GF-D8 (cell line): ENCODE data around the gene MOB3B.

ENCODE experiments used
- DNase-seq: peaks from one replicate; lab custom pipeline; 2025; lab: John Stamatoyannopoulos, UW

MOB3B gene

DNA sequence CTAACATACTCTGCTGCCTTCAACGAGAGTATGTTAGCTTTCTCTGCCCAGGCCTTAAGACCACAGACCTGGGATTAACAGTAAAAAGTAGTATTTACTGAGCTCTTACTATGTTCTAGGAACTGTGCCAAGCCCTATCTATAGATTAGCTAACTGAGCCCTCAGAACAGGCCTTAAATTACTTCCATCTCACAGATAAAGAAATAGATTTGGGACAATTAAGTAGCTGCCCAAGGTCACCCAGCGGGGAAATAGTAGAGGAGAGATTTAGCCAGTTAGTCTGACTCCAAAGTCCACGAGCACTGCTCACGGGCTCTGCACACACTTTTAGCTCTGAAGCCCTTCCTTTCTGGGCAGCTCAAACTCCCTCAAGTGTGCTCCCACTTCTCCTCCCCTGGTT, 168.1 kb downstream of the MOB3B start:
- DNase-seq = no peak

DNA sequence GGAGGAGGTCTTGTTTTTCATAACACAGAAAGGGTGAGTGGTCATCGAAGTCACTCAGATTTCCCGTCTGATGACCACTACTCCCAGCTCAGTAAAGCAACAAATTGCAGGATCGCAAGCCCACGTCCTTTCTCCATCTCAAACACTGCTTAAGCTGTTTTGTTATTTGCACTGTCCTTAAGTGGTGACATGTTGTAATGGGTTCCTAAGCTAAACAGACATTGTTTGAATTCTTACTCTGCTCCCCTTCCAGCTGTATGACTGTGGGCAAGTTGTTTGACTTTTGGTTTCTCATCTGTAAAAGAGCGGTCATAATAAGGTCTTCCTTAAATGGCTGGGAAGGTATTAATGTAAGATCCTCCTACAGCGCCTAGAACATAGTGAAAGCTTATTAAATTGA, 169.9 kb downstream of the MOB3B start:
- no peak for DNase-seq

DNA sequence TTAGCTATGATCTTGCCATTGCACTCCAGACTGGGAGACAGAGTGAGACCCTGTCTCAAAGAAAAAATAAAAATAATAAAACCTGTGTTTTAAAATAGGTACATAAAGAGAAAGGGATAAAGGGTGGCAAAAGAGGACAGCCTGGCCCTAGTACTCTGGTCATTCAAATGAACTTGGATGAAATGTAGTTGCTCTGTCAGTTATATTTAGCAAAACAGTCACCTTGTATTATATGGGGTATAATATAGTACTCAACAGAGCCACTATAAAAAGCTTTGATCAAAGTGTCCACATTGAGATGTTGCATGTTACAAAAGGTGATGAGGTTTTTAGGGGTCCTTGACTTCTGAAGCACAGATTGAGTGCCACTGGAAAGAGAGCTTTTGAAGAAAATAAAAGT, 171.6 kb downstream of the MOB3B start:
- no peak for DNase-seq

DNA sequence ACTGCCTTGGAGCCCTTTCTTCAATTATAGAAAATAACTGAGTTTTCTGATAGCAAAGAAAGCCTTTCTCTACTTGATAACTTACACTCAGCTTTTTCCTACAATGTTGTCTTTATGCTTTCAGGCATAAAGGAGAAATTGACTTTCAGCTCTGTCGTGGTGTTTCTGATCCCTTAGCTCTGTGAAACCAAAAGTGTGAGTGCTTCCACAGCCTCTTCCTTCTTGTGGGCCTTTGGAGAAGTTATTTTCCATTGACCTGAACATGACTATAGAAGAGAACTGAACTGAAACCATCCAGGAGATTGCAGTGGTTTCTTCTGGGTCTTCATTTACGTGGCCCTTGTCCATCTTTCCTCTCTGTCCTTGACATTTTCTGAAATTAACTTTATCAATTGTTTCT, 173.2 kb downstream of the MOB3B start:
- no peak for DNase-seq

DNA sequence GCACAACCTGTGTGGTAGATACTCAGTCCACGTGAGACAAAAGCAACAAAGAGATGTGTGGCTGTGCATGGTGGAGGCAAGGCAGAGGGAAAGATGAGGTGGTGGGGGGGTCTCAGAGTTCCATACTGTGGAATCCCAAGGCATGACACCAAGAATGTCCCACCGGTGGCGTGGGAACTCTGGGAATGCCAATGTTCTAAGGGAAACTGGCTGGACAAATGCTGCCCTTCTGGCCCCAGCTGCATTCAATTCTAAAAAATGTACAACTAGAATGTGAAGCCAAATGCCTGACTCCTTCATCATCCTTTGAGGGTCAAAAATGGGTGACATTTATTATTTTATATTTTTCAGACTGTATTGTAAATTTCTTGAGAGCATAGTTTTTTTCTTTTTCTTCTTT, 174.4 kb downstream of the MOB3B start:
- no peak for DNase-seq

DNA sequence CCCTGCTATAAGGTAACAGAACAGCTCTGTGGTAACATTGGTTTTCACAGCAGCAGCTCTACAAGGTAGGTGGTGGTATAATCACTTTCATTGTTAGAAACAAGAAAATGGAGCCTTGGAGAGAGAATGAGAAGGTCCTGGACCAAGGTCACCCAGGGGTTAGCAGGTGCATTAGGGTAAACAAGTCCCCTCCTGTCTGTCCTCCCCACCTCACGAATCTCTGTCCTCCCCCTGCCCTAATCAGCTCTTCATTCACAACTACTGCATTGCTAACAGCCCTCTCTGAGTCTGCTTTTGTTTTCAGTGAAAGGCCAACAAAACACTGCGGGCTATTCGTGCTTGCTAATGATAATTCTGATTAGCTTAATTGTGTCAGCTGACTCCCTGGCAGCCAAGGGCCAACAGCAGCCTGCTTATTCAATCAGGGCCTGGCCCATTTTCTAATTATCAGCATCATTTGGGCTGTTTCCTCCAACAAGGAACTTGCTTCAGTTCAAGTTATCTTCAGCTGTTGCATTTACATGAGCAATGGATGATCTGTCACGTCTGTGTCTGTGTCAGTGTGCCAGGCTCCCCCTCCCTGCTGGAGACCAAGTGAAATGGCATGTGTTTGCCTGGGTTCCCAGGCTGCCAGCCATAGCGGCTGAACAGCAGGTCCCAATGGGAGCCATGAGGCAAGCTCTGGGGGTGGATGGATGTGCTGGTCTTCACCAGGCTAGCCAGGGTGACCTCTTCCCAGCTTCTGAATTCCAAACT, 176.0 kb downstream of the MOB3B start:
- no peak for DNase-seq

DNA sequence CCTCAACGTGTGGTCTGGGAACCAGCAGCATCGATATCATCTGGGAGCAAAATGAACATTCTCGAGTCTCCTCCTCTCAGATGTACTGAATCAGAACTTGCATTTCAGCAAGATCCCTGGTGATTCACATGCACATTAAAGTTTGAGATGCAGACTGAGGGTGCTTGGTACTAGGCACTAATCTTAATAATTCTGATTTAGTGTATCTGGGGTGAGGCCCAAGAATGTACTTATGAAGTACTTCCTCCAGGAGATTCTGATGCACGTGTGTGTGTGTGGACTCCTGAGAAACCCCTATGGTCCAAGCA, 176.5 kb downstream of the MOB3B start:
- no peak for DNase-seq

DNA sequence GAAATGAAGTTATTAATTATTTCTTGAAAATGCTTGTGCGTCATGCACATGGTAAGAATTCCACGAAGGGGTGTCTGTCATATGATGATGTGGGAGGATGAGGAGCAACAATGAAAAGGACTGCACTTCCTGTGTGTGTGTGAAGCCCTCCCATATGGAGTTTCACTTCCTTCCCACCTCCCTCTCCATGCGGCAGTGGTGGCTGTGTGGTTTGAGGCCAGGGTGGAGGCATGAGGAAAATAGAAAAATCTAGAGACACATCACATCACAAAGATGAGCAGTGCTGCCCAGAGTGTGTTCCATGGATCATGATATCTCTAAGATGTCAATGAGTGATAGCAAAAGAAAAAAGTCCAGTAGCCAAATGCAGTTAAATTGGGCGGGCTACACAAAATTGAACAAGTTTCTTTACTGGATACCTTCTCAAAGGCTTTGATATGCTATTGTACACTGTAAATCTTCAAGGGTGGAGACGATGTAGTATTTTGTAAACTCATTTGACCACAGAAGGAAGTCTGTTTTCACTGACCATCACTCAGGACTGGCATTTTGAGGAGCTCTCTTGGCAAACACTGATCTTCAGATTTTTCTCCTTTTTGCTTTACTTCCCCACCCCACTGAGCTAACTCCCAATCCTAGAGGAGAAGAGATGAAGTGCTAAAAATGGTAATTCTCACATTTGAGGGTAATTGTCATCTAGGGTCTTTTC, 177.0 kb downstream of the MOB3B start:
- DNase-seq = no peak

DNA sequence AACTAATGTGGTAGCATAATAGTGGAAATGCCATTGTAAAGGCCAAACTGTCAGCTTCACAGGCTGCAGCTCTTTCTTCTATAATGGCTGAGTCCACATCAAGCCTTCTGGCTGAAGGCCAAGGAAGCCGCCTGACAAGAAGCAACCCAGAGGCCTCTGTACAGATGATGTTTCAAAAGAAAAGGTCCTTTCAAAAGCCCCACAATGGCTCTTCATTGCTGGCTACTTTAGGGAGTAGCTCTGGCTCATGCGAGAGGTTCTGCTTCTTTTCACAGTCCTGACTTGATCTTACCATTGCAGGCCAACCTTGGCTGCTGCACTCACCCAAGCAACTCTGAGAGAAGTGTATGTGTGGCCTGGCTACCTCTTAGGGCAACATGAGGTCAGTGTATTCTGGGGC, 178.2 kb downstream of the MOB3B start:
- DNase-seq = no peak

DNA sequence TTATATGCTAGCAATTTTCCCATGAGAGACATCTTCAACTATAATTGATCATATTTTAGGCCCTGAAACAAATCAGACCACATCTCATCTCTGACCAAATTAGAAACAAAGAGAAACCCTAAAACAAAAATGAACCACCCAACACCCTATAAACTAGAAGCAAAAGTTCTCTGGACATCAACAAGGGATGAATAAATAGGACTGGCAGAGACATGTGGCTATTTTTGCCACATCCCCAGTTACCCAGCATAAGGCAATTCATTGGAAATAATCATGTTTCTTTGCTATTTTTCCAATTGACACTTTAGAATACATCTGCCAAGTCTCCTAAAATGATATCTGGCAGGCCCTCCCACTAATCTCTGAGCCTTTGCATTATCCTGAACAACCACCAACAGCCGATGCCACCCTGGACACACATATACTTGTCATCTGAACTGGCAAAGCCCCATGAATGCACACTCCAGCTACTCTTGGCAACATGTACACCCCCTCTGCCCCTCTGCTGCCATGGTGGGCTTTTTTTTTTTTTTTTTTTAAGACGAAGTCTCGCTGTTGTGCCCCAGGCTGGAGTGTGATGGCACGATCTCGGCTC, 179.1 kb downstream of the MOB3B start:
- DNase-seq = no peak

DNA sequence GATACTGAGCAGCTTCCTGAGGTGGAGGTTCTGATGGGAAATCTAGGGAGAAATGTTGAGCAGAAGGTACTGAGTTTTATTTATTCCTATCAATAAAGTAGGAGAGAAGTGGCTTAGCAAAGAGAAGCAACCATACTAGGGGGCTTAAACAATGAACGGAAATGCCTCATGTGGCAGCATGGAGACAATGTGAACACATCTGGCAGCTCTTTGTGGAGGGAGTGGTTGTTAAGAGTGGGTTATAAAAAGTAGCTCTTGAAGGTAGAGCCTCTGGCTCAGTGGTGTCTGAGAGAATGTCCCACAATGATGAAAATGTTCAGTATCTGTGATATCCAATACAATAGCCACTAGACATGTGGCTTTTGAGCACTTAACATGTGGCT, 179.9 kb downstream of the MOB3B start:
- DNase-seq = no peak

DNA sequence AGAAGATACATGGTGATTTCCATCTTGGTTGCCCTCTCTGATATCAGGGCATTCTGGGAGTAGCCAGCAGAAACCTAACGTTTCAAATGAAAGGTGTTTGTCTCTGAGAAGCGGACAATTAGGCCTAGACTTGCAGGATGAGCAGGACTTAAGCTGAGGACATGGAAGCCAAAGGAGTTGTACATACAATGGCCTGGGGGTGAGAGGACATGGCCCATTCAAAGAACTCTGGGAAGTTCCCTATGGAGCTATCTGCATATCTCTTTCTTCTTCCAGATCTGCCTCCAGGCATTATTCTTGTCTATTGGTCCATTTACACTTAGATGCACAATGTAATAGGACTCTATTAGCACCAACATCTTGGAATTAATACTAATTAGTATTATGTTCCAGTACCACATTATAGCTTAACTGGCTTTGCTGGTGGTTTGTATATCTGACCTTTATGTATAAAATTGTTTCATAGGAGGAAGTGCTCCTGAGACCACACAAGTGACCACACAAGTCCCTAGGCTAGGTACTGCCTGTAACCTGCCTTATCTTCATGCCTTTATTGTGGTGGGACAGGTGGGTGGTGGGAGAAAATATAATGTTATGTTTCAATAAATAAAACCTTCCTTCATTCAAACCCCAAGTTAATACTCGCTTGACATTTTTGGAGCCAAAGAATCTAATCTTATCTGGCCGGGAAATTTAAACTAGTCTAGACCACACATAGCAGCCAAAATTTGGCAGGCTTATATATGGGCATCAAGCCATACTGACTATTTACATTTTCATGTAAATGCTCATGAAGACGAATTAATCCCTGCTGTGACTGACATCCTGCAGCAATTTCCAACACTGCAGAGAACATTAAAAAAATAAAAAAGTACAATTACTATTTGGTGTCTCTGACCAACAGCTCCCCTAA, 180.6 kb downstream of the MOB3B start:
- DNase-seq = no peak

DNA sequence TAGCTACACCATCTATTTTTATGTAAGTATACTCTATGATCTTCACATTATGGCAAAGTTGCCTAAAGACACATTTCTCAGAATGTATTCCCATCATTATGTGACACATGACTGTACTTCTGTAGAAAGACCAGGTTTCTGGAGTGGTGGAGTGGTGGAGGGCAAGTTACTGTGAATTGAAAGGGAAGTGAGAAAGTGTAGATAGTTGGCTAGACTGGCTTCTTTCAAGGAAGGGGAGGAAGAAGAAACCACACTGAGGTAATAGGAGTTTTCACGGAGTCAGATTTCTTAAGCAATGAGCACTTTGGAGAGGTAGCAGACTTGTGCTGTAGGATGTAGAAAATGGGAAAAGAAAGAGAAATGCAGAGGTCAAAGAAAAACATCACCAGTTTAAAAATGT, 181.7 kb downstream of the MOB3B start:
- no peak for DNase-seq

DNA sequence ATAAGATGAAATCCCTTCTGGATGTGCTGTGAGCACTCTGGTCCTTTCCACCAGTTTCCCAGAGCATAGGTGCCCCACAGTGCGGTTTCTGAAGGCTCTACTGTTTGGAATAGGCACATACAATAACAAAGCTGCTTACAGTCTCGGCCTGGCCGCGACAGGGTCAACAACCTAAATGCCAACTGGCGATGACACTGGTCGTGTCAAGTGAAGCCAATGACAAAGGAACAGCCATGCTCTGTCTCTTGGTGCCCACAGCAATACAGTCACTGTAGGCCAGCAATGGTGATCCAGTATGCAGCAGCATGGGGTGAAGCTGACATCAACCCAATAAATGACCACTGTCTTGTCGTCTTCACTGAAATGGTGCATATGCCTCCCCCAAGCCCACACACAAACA, 184.8 kb downstream of the MOB3B start:
- DNase-seq = no peak

DNA sequence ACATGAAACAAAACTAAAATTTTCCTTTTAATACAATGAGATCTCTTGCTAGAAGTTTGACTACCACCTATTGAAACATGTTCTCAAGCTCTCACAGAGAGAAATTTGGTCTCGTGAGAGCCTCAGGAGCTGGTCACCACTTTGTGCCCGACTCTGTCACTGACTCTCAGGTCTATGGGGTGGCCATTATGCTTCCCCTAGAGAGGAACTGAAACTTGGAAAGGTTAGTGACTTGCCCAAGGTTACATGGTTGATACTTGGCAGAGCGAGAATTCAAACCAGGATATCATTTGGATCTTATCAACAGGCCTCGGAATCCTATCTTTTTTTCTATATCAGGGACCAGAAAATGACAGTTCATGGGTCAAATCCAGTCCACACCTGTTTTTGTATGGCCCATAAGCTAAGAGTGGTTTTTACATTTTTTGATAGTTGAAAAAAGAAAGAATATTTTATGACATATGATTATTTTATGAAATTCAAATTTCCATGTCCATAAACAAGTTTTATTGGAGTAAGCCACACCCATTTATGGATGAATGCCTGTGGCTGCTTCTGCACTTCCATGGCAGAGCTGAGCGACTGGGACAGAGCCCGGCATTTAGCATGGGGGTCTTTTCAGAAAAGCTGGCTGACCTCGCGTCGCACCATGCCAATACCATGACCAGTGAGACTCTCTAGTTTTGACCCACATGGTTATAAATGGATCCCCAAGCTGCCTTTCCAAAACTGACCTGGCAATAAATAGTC, 187.9 kb downstream of the MOB3B start:
- no peak for DNase-seq

DNA sequence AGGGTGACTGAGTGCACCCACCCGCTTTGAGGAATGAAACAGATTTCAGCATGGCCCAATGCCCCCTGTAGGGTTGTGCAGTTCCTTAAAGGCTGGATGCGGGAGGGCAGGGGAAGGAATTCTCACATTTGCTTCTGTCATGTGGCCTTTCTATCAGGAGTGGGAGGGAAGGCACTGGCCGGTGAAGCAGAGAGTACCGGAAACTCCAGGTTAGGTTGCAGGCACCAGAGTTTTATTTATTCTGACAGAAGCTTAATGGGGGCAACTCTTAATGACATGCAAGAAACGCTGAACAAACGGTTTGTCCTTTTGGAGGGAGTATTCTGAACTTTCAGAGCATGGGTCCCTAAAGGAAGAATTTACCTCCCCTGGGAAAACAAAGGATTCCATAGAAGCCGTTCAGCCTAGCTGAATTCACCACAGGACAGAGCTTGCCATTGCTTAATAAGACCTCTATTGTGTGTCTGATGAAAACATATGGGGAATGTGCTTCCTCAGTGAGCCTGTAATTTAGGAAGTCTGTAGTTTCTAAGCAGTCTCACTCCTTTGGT, 188.6 kb downstream of the MOB3B start:
- no peak for DNase-seq

DNA sequence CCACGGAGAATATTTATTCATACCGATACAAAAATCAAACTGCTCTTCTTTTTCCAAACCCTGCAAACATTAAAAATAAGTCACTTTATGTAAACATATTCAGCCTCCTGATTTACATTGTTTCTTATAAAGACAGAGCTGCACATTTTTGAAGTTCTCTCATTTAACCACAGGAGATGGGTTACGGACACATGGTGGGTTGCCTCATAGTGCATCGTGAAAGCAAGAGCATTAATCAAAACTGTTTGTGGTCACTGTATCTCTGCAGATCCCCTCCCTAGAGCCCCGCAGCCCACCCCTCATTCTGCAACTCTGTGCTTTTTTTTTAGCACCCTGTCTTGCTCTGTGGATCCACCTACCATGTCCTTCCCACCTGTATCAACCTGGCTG, 189.3 kb downstream of the MOB3B start:
- no peak for DNase-seq

DNA sequence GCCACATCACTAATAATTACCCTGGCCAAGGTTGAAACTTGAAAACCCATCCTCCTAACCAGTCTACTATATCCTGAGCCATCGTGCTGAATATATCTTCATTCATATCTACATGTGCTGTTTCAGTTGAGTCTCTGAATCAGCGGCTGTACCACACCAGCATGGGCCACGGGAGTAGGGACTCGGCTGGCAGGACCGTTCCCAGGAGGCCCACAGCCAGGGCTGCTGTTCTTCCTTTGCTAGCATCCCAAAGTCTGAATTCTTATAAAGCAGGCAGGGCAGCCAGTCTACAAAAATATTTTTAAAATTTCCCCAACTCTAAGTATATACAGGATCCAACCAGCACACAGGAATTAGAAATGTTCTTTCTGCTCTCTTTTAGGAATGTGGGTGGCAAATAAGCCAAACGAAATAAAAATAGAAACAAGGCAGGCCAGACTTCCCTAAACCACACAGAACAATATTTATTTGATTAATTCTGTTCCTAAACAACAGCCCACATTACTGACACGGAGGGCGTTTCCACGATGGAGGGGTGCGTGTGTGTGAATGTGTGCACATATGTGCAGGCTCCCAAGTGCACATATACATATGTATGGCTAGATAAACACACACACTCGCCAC, 189.8 kb downstream of the MOB3B start:
- no peak for DNase-seq

DNA sequence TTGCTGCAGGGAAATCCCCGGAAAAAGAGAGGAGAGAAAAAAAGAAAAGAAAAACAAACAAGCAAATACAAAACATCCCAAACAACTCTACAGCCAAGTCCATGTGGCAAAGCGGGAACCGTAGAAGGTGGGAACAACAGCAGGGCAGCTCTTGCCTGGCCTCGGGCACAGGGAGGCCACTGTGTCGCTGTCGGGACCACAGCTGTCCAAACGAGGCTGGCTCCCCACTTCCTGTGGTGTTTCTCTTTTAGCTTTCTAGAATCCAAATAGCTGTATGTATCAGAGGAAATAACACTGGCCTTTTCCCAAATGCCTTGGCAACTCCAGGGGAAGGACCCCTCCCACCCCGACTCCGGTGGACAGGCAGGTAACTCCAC, 191.1 kb downstream of the MOB3B start:
- DNase-seq = no peak

DNA sequence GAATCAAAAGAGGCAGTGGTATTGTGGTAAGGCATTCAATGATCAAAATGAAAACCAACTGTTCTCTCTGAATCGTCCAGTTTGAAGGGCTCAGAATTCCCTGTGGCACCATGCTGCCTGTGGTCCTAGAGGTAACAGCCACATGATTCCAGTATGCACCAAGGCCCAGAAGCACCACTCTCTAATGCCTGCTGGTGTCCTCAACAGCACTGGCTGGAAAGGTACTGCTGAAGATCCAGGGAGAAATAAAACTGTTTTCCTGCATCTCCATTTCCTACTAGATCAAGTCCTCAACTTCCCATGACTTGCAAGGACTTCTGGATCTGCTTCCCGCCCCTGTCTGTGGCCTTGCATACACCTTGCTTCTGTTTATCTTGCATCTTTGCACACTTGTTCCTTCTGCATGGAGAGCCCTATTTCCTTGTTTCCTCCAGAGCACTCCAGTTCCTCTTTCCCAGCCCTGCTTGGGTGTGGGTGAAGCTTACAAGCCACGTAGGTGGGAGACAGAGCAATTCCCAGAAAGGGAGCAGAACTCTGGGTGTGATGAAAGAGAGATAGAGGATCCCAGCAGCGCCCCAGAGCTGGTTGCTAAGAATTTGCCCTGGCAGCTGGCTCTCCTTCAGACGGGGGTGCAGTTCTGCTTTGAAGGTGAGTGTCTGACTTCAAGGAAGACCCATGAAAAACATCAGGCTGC, 191.6 kb downstream of the MOB3B start:
- no peak for DNase-seq

DNA sequence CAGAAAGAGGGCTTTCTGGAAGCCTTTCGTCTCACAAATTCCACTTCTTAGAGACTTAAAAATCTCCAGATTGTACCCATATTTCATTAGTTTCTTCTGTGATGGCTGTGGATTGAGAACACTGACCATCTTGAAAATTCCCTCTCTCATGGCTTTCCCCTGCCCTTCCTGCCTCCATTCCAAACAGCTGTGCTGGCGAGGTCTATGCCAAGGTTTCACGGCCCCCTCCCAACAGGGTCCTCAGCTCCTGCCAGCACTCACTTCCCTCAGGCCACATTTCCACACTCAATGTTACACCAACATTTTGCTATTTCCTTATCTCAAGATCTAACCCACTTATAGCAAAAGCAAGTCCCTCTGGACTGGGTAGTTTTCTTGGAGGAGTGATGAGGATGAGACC, 192.4 kb downstream of the MOB3B start:
- no peak for DNase-seq
